ENCODE results near the gene CCDC88C. TPM values are rescaled to one million over a fixed set of nuclear protein-coding genes. Genes with fewer than 3 reads are reported as not detected.

The CCDC88C gene
- total RNA-seq, 1 donor from 2014 or later = 16.4 TPM

DNA sequence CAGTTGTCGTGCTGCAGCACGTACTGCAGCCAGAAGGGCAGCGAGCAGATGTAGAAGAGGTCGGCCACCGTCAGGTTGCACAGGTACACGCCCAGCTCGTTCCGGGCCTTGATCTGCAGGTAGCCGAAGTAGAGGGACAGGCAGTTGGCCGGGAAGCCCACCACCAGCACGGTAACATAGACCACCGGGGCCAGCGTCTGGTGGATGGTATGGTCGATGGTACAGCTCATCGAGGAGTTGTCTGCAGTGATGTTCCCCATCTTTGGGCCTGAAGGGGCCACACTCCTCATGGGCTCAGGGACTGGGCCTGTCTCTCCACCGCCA is 182.9 kb downstream of the CCDC88C start:
- TF ChIP-seq, protein P1, sequence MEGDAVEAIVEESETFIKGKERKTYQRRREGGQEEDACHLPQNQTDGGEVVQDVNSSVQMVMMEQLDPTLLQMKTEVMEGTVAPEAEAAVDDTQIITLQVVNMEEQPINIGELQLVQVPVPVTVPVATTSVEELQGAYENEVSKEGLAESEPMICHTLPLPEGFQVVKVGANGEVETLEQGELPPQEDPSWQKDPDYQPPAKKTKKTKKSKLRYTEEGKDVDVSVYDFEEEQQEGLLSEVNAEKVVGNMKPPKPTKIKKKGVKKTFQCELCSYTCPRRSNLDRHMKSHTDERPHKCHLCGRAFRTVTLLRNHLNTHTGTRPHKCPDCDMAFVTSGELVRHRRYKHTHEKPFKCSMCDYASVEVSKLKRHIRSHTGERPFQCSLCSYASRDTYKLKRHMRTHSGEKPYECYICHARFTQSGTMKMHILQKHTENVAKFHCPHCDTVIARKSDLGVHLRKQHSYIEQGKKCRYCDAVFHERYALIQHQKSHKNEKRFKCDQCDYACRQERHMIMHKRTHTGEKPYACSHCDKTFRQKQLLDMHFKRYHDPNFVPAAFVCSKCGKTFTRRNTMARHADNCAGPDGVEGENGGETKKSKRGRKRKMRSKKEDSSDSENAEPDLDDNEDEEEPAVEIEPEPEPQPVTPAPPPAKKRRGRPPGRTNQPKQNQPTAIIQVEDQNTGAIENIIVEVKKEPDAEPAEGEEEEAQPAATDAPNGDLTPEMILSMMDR (conservative IDR thresholded peaks at IDR 0.05; ENCODE audit: low read depth, low read length) = no peak
- no peak for DNase-seq (ENCODE audit: low read depth)

DNA sequence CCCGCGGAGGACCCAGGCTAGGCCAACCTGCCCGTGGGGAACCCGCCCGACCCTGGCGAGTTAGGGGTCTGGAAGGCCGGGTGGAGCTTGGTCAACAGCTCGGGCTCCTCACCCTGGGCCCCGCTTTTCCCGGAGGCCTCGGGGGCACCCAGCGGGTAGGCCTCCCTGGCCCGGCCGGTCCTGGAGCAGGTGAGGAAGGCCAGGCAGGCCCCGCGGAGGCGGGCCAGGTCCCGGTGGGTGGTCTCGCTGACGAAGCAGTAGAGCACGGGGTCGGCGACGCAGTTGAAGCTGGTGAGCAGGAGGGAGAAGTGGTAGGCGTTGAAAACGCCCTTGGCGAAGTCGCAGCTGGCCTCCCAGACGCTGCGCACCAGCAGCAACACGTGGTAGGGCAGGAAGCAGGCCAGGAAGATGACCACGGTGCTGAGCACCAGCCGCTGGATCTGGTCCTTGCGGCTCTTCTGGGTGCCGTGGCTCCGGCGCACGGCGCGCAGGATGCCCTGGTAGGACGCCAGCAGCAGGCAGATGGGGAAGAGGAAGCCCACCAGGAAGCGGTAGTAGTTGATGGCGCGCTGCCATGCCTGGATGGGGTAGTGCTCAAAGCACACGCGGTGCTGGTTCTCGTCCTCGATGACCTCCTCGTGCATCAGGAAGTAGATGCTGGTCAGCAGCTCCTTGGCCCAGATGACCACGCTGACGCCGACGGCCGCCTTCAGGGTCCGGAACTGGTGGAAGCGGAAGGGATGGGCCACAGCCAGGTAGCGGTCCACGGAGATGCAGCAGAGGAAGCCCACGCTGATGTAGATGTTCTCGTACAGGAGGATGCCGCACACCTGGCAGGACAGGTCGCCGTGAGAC is 183.5 kb downstream of the CCDC88C start:
- DNase-seq (ENCODE audit: low read depth) = no peak
- no peak overlapping the region for H3K4me3 ChIP-seq (ENCODE audit: low read depth, low read length)
- TF ChIP-seq, protein P1 (conservative IDR thresholded peaks at IDR 0.05; ENCODE audit: low read depth, low read length) = no peak

More for the DNA sequence above, 182.9 kb downstream of the CCDC88C start:
- H3K4me3 ChIP-seq (ENCODE audit: low read depth, low read length) = no peak overlapping the region

DNA sequence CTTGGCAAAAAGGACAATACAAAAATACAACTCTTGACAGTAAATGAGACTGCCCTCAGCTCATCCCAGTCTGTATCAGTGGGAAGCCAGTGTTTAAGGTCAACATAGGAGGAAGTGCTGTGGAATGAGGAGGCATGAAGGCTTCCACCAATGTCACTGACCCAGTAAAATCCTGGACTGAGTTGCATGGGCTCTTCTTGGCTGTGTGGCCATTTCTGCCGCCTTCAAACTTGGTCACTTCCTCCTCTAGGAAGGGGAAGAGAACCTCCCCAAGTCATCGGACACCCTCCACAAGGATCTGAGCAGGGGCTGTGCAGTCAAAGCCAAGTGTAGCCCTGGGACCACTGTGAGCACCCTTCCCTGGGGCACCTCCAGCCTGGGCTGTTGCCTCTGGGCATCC is 185.0 kb downstream of the CCDC88C start:
- no peak for DNase-seq (ENCODE audit: low read depth)
- TF ChIP-seq, protein P1 (conservative IDR thresholded peaks at IDR 0.05; ENCODE audit: low read depth, low read length) = no peak
- H3K4me3 ChIP-seq (ENCODE audit: low read depth, low read length) = no peak overlapping the region

DNA sequence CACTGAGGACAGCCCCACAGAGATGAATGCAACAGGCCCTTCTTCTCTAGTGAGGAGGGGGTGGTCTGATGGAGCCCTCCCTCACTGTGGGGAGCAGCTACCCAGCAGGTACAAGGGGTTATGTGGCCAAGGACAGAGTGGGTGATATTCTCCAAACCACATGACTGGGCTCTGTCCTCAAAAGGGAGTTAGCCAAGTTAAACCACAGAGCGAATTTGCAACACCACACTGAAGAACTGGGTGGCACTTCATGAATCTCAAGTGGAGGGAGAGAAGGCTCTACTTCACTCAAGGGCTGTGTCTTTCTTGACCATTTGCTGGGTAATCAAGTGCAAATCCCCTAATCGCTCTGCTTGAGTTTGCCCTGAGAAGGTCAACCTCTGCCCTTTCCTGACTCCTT is 185.6 kb downstream of the CCDC88C start:
- DNase-seq (ENCODE audit: low read depth) = no peak
- TF ChIP-seq, protein P1 (conservative IDR thresholded peaks at IDR 0.05; ENCODE audit: low read depth, low read length) = no peak
- no peak overlapping the region for H3K4me3 ChIP-seq (ENCODE audit: low read depth, low read length)

DNA sequence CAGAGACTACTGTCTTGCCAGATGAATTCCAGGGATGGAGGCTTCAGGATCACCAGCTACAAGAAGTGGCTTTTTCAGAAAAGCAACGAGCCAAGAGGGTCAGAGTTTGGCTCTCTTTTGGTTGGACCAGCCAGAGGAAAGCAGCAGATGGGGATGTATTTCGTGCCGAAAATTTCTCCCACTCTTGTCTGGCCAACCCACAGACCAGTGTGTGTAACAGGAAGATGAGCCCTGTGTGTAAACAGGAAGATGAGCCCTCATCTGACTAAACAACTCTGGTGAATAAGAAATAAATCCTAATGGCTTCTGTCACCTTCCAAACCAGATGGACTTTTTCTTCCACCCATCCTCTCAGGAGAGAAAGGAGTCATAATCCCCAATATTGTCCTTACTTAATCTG is 186.2 kb downstream of the CCDC88C start:
- TF ChIP-seq, protein P1 (conservative IDR thresholded peaks at IDR 0.05; ENCODE audit: low read depth, low read length) = no peak
- no peak overlapping the region for H3K4me3 ChIP-seq (ENCODE audit: low read depth, low read length)
- no peak for DNase-seq (ENCODE audit: low read depth)

DNA sequence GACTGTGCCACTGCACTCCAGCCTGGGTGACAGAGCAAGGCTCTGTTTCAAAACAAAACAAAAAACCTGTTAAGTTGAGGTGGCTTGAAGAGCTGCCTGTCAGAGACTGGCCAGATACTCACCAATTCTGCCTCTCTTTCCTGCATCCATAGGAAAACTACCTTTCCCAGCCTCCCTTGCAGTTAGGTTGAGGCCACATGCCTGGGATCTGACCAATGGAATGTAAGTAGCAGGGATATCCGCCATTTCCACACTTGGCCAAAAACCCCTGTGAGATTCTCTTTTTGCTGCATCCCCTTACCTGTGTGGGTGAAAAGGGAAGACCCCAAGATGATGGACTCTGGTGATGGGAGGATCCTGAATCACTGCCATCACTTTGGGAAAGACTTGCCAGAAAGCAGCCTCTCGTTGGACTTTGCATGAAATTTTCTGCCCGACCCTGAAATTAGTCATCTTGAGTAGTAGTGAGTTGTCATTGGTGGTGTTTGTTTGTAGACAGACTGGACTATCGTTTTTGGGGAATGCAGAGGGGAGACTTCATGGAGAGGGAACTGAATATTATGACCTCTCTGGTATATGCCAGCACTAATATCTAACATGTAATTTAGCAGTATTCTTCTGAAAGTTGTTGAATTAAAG is 187.1 kb downstream of the CCDC88C start:
- no peak for DNase-seq (ENCODE audit: low read depth)
- TF ChIP-seq, protein P1 (conservative IDR thresholded peaks at IDR 0.05; ENCODE audit: low read depth, low read length) = no peak
- no peak overlapping the region for H3K4me3 ChIP-seq (ENCODE audit: low read depth, low read length)
